Measurements from ENCODE around the gene GRIN2A.

The GRIN2A gene

DNA sequence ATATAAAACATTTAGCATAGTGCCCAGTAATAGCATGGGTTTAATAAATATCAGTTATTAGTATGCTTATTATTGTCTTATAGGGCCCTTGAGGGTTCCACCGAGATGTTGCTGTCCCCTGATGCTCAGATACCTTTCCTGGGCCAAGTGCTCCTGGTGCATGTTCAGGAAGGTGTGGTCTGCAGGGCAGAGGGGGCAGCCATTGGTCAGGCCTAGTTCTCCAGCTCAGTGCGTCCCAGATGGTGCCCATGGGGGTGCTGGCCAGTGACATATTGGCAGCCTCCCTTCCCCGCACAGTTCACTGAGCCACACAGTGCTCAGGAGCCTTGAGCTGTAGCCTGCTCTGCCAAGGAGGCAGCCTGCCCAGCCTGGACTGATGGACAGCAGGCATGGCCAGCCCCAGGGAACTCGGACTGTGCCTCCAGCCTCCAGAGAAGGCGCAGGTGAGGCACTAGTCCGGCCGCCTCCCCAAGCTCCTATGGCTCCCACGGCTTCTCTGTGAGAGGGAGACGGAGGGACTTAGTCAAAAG, 7.7 kb upstream of the GRIN2A start:
- H3K4me3 ChIP-seq (ENCODE audit: low read depth, low read length), result no peak overlapping the region
- DNase-seq (ENCODE audit: low read depth), result no peak

DNA sequence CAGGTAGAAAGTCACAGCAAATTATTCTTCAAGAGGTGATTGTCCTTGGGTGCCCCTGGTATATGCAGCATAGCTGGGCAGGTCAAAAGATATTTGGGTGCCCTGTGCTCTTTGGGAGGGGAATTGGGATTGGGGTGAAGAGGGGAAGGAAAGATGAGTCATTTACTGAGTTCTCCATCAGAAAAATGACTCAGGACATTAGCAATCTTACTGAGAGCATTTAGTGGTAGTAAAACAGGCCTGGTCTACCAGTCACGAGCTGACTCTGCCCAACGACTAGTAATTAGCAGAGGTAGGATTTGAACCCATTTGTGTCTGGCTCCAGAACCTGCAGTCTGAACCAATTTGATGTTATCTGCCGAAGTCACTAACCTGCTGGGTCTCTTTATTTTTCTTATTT, 6.0 kb upstream of the GRIN2A start:
- H3K4me3 ChIP-seq (ENCODE audit: low read depth, low read length), result no peak overlapping the region
- no peak for DNase-seq (ENCODE audit: low read depth)

DNA sequence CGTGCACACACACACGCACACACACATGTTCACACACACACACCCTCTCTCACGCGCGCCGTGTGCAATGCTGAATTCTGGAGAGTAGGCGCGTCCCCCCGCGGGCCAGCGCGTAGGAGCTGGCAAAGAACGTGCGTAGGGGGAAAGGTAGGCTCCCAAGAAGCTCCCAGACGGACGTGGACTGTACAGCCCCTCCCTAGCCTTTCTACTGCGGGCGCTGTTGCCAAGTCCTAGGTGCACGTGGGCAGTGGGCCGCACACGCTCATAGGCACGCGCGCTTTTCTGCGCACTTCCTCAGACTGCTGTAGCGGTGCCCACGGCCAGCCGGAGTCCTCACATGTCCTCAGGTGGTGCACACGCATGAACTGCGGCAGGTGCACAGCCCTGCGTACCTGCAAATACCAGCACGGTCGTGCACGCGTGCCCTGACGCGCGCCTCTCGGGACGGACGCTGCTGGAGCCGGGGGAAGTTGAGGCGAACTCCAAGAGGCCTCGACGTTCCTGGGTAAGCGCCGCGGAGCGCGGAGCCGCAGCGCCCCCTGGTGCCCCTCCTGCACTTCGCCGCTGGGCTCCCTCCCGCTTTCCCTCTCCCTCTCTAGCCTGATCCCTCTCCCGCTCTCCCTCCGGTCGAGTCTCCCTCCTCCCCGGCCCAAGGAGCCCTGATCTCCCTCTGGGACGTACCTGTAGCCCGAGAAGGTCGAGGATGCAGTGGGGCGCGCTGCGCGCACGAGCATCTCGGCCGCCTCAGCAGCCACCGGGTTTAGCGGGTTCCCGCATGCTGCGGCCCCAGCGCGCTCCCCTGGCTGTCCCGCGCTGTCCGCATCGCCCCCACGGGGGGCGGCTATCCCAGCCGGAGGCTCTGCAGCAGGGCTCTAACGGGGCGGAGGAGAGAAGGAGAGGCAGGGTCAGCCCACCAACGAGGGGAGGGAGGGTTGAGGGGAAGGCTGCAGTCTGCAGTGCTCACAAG, 749 bp downstream of the GRIN2A start:
- DNase-seq (ENCODE audit: low read depth), result no peak
- H3K4me3 ChIP-seq (ENCODE audit: low read depth, low read length), result no peak overlapping the region

DNA sequence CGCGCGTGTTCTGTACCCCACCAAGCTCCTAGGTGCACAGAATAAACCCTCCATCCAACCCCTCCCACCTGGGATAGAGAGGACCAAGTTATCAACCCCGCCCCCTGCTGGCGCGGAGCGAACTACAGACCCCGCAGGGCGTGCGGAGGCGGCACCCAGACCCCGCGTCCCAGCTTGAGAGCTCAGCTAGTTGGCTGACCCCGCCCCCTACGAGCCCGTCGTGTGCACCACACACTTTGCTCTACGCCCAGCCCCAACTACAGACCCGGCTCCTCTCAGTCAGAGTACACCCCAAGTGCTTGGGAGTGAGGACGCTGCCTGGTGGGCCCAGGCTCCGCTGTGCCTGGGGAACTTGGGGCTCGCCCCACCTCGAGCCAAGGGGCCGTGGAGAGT, 1.5 kb downstream of the GRIN2A start:
- DNase-seq (ENCODE audit: low read depth), result no peak
- no peak overlapping the region for H3K4me3 ChIP-seq (ENCODE audit: low read depth, low read length)

DNA sequence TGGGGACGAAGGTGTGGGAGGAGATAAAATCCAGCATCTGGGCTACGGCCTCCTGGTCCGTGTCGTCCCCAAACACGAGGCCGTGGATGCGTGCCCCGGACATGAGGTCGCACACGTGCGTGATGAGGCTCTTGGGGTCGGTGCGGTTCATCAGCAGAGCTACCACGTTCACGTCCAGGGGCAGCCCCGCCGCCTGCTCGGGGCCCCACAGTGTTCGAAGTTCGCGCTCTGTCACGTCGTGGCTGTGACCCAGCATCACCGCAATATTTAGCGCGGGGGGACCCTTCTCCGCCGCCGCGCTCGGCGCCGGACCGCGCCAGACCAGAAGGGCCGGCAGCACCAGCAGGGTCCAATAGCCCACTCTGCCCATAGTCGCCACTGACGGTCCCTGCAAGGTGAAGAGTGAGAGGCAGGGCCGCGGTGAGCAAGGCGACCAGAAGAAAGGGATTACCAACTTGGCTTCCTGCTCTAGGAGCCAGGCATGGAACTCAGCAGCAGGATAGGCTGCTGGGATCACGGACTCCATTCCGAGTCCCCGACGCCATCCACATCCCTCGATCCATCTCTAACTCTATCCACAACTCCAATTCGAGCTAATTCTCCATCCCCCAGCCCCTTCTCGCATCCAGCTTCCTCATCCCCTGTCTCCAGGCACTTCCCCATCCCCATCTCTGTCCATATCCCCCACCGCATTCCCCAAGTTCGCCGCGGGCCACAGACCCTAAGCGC, 2.0 kb downstream of the GRIN2A start:
- DNase-seq (ENCODE audit: low read depth), result no peak
- no peak overlapping the region for H3K4me3 ChIP-seq (ENCODE audit: low read depth, low read length)

GRCh38 chr16:10178526-10178925, 3.7 kb downstream of the GRIN2A start:
- H3K4me3 ChIP-seq (ENCODE audit: low read depth, low read length), result no peak overlapping the region
- no peak for DNase-seq (ENCODE audit: low read depth)

DNA sequence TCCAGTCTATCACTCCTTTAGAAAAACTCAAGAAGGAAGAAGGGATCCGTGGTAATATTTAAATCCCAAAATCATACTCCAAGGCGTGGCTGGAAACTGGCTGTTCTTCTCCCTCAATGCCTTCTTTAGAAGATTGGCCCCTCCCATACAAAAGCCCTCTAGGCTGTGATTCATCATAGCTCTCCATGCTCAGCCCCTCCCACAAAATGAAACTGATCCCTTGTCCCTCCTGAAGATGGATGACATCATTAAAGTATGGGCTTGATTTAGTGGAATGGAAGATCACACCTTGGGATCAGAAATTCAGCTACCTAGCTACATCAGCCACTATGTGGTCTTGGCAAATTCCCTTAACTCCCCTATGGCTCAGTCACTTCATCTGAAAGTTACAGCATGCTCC, 4.1 kb downstream of the GRIN2A start:
- no peak for DNase-seq (ENCODE audit: low read depth)
- H3K4me3 ChIP-seq (ENCODE audit: low read depth, low read length), result no peak overlapping the region

DNA sequence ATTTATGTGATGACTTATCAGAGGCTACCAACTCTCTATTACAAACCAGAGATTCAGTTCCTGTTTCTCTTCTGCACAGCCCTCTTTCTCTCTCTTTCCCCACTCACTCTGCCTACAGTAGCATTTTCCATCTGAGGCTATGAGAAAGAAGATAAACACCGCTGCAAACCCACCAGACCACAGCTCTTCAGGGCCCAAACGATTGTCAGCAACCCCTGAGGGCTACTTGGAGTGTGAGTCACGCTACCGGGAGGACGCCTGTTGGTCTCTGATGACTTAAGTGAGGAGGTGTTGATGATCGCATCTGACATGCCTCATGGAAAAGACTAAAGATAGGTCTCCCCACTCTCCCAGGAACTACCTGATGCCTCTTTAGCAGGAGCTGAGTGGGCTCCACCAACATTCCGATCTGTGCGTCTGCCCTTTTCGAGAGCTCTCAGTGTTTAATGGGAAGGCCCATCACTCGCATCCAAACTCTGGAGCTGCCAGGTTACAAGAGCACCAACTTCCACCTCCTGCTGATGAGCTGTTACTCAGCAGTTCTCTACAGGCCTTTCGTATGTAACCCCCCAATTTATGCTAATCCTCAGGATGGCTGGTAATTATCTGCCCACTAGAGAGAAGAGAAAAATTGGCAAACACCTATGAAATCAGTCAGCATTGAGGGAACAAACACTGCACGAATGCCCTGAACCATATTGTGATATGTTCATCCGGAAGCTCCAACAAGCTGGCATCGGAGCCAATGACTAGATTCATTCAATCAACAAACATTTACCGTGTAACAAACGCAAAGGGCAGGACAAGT, 9.2 kb downstream of the GRIN2A start:
- no peak overlapping the region for H3K4me3 ChIP-seq (ENCODE audit: low read depth, low read length)
- DNase-seq (ENCODE audit: low read depth), result no peak

DNA sequence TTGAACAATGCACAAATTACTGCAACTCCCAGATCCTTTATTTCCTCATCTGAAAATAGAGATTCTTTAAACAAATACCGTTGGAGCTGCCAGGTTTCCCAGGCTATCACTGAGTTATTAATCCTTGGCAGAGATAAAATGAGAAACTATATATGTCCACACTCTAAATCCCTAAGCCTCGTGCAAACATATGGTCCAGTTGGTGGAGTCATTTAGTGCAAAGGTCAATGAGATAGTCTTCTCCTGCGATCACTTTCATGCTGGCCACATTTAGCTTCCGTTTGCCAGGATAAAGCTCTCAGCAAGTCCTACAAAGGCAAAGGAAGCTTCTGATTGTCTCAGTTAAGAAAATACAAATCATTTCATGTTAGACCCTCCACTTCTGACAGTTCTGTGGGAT, 11.0 kb downstream of the GRIN2A start:
- H3K4me3 ChIP-seq (ENCODE audit: low read depth, low read length), result no peak overlapping the region
- no peak for DNase-seq (ENCODE audit: low read depth)

DNA sequence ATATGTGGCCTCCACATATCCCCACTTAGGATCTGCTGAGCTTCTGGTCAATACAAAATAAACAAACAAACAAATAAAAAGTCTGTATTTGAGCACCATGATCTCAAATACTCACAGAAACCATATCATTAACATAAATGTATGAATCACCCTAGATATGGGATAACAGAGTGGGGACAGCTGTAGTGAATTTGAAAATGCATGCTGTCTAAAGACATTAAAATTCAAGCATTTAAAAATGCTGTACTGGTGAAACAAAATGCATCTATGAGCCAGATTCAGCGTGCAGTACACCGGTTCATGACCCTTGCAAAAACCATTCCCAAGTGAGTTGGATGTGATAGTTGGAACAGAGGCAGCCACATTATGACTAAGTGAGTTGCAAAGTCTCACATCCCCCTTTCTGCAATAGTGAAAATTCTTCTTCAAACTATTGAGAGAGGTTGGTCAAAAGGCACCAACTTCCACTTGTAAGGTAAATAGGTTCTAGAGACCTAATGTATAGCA, 12.3 kb downstream of the GRIN2A start:
- no peak overlapping the region for H3K4me3 ChIP-seq (ENCODE audit: low read depth, low read length)
- DNase-seq (ENCODE audit: low read depth), result no peak

DNA sequence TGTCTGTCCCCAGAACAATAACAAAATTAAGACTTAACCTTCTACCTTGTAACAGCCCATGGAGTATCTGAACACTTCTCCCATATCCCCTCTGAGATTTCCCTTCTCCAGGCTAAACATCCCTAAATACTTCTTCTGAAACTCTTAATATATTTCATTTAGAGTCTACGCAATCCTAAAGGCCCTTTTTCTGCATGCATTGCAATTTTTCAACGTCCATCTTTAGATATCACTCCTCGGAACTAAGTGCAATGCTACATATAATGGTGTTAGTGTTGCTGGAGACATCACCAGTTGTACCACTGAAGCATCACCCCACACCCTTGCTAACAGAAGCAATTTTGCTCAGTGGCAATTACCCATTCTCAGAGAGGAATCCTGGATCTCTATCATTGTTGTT, 13.2 kb downstream of the GRIN2A start:
- no peak for DNase-seq (ENCODE audit: low read depth)
- H3K4me3 ChIP-seq (ENCODE audit: low read depth, low read length), result no peak overlapping the region

DNA sequence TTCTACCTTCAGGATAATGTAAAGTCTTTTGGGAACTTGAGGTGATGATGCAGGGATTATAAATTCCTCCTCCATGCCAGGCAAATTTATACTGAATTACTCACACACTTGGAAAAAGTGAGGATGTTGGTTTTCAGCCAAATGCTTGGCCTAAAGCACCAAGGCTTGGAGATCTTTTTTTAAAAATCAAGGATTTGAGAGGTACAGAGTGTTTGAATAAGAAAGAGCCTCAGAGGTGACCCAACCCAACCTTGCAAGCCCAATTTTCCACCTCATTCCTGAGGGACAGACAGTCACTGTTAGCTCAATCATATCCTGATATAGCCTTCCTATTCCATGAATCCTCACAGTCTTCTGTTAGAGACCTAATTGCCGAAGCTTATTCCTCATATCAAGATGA, 14.0 kb downstream of the GRIN2A start:
- no peak for DNase-seq (ENCODE audit: low read depth)
- H3K4me3 ChIP-seq (ENCODE audit: low read depth, low read length), result no peak overlapping the region

- H3K4me3 ChIP-seq (ENCODE audit: low read depth, low read length), result no peak overlapping the region
- no peak for DNase-seq (ENCODE audit: low read depth)
Observed at GRCh38 chr16:10165643-10166042, 16.6 kb downstream of the GRIN2A start.

- no peak overlapping the region for H3K4me3 ChIP-seq (ENCODE audit: low read depth, low read length)
- no peak for DNase-seq (ENCODE audit: low read depth)
Observed at GRCh38 chr16:10162981-10163380, 19.2 kb downstream of the GRIN2A start.

- DNase-seq (ENCODE audit: low read depth), result no peak
Observed at GRCh38 chr16:10156099-10156498, 26.1 kb downstream of the GRIN2A start.

GRCh38 chr16:10154389-10154788, 27.8 kb downstream of the GRIN2A start:
- DNase-seq (ENCODE audit: low read depth), result no peak
- no peak overlapping the region for H3K4me3 ChIP-seq (ENCODE audit: low read depth, low read length)

More at GRCh38 chr16:10156099-10156498, 26.1 kb downstream of the GRIN2A start:
- no peak overlapping the region for H3K4me3 ChIP-seq (ENCODE audit: low read depth, low read length)

- H3K4me3 ChIP-seq (ENCODE audit: low read depth, low read length), result no peak overlapping the region
- no peak for DNase-seq (ENCODE audit: low read depth)
Observed at GRCh38 chr16:10153985-10154384, 28.2 kb downstream of the GRIN2A start.

DNA sequence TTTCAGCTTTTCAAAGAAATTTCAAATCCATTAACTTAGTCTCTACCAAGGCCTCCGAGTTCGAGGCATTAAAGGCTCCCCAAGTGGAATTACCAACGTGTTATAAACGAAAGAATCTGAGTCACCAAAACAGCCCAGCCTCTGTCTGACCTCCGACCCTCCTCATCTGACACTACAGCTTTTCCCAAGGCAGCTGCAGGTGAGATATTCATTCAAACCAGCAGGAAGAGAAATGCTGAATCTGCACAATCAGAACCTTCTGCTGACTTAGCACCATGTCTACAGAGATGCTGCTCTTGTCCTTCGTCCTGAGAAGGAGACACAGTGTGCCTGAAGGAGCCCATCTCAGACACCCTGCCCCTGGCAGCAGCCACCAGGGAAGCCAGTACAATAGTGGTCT, 30.5 kb downstream of the GRIN2A start:
- no peak overlapping the region for H3K4me3 ChIP-seq (ENCODE audit: low read depth, low read length)
- DNase-seq (ENCODE audit: low read depth), result no peak

DNA sequence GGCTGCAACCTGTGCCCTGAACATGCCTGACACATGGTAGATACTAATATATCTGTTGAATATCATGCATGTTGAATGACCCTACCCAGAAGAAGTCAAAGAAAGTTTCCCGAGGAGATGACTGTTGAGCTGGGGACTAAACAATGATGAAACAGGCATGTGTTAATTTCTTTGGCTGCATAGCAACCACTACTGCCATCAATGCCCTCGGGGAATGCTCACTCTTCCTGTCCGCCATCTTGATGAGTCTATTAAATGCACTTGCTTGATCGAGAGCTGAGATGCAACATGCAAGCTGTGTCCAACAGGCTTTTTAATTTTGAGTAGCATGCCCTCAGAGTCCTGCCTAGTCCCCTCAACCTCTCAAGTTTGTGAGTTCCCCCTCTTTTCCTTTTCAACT, 31.3 kb downstream of the GRIN2A start:
- DNase-seq (ENCODE audit: low read depth), result no peak
- H3K4me3 ChIP-seq (ENCODE audit: low read depth, low read length), result no peak overlapping the region
